Lung (tissue), 12 donors: ENCODE results near the gene PKHD1. TPM values are rescaled to one million over a fixed set of nuclear protein-coding genes. Genes with fewer than 3 reads are reported as not detected.
A peak's percentile ranks its signal among the peaks of the same experiment; 100 is the strongest.

Source experiments
- ATAC-seq: fragments of 200-7000 bp; cut with Tn5 transposase; one replicate; pipeline ENCODE4 v1.9.1; 2020; ENCODE audit warnings: moderate number of reproducible peaks; ENCODE audit not compliant: insufficient read depth, low FRiP score
- DNase-seq, 3 donors: peaks; one replicate each; pipeline ENCODE4 v3.0.0-alpha.2; 2013 to 2017
- H3K27ac ChIP-seq, 2 donors: one replicate each; pipeline ENCODE4 v1.5.1; 2013; ENCODE audit warnings: mild to moderate bottlenecking in 2 of 2, moderate library complexity in 2 of 2, control low read depth in 1 of 2, inconsistent platforms in 1 of 2, low read depth in 1 of 2, low read length in 1 of 2
- H3K27me3 ChIP-seq, 3 donors: one replicate each; pipeline ENCODE4 v1.5.1; 2013; ENCODE audit warnings: low read length in 2 of 3; ENCODE audit not compliant: control insufficient read depth in 3 of 3, insufficient read depth in 3 of 3
- H3K36me3 ChIP-seq, 4 donors: one replicate each; pipeline ENCODE4 v1.5.1; 2013; ENCODE audit warnings: low read length in 4 of 4, mild to moderate bottlenecking in 1 of 4, moderate library complexity in 1 of 4; ENCODE audit not compliant: control insufficient read depth in 4 of 4, insufficient read depth in 4 of 4
- H3K4me1 ChIP-seq, 5 donors: one replicate each; pipeline ENCODE4 v1.5.1; 2013; ENCODE audit warnings: low read length in 5 of 5, mild to moderate bottlenecking in 2 of 5, moderate library complexity in 1 of 5; ENCODE audit not compliant: control insufficient read depth in 5 of 5, insufficient read depth in 5 of 5
- H3K4me3 ChIP-seq: one replicate; pipeline ENCODE4 v1.5.1; 2013; ENCODE audit warnings: mild to moderate bottlenecking, control low read depth, moderate library complexity
- H3K9ac ChIP-seq, 2 donors: one replicate each; pipeline ENCODE4 v1.5.1; 2013; ENCODE audit warnings: low read length in 2 of 2, control low read depth in 1 of 2; ENCODE audit not compliant: insufficient read depth in 1 of 2
- H3K9me3 ChIP-seq, 4 donors: one replicate each; pipeline ENCODE4 v1.5.1; 2013; ENCODE audit warnings: low read length in 3 of 4, mild to moderate bottlenecking in 1 of 4, moderate library complexity in 1 of 4; ENCODE audit not compliant: control insufficient read depth in 4 of 4, insufficient read depth in 3 of 4
- CTCF ChIP-seq: IDR thresholded peaks from 2 replicates; pipeline ENCODE4 v1.5.1; 2012; ENCODE audit warnings: mild to moderate bottlenecking; ENCODE audit errors: control extremely low read depth, extremely low read depth
- WGBS, 2 donors: extraction: QIAGEN DNeasy Blood & Tissue Kit; methylation state at CpG; one replicate each; pipeline ENCODE4 v1.1.7; 2013; 5-methylcytosine and 5-hydroxymethylcytosine counted together
- polyA plus RNA-seq, 2 donors: library from polyadenylated mRNA; stranded (reverse); fragments of 200-250 nt; gene quantifications; one replicate each; pipeline ENCODE4 v1.2.1, GENCODE V29; 2013
- total RNA-seq, 2 donors: library from RNA; depleted of rRNA in 1 of 2; stranded (reverse); fragments of >200 nt in 1 of 2; gene quantifications; one replicate each; pipeline ENCODE4 v1.2.1, GENCODE V29; 2014 to 2021
- donor health status: control.
- donor health status: control.
- donor health status: Bipolar disorder and iron deficiency.
- donor health status: healthy.
- donor health status: DM: yes; HTN: yes; CAD: no.

PKHD1 gene
- total and polyA plus RNA-seq, 4 donors = 0.01 to 6.1 (median 0.09) TPM

GRCh38 chr6:51684038-51684437 lies 403.4 kb downstream of the PKHD1 start:
- H3K4me3 ChIP-seq = no peak overlapping the region

DNA sequence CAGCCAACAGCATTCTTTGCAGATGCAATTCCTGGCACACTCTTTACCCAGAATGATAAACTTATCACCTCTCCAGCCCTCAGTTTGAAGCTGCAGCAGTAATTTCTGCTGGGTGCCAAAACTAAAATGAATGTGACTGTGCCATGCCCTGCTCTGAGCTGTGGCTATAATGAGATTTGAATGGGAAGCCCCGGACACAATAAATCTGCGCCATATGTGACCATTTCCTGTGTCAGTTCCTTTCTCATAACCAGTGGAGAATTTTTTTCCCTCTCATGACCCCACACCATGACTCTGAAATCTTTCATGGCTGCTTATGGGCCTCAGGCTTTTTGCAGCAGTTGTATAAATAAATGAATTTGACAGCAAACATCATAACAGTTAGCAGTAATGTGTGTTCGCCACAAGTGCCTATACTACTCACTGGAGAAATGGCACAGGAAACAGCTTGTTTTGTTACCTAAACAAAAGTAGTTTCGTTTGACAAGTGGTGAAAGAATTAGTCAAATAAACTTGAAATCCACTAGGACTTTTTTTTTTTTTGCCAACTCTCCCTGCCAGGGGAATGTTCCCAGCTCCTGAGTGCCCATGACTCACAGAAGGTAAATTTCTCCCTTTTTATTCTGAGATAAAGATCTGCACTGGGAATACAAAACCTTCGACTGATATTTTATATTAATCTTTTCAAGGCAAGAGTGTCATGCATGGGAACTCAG lies 408.4 kb downstream of the PKHD1 start:
- Histone ChIP-seq H3K4me1 (peaks cover 0 to 13% (median 4%) of the 10 kb centered on the region in 5 donors), H3K9me3 (no peaks in the 10 kb centered on the region), H3K36me3 (no peaks in the 10 kb centered on the region), H3K27me3 (no peaks in the 10 kb centered on the region), H3K27ac (peak overlapping the region; percentile 3 to 47), H3K9ac (no peak overlapping the region), H3K4me3 (no peak overlapping the region)
- WGBS, 2 donors = 9 to 23% methylated on average over 5 of the region's 5 CpGs
- no peak for TF ChIP-seq CTCF
- DNase-seq = peak; percentile 18 to 45 (median 42)
- peak; percentile 71 for ATAC-seq

More at GRCh38 chr6:51684038-51684437, 403.4 kb downstream of the PKHD1 start:
- DNase-seq = no peak
- Histone ChIP-seq H3K27ac (no peak overlapping the region), H3K9ac (no peak overlapping the region), H3K36me3 (no peaks in the 10 kb centered on the region), H3K27me3 (no peaks in the 10 kb centered on the region), H3K9me3 (no peaks in the 10 kb centered on the region), H3K4me1 (peaks cover 0 to 10% (median 3%) of the 10 kb centered on the region in 5 donors)
- WGBS, 2 donors = 84 to 90% methylated on average over 1 of the region's 1 CpG
- no peak for TF ChIP-seq CTCF
- ATAC-seq = no peak

DNA sequence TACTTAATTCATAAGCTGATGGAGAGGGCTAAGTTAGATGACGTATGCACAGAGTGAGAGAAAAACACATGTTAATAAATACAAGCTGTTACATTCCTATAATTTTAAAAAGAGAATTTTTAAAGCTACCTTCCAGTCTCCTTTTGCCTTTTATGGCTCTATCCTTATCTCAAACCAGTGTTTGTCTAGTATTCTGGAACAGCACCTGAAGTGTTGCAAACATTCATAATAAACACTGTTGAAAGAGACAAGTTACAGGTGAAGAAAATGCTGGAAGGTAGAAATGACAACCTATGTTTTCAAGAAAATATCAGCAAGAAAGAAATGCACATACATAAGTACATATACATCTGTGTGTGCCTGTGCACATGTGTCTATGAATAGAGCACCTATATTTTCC lies 409.1 kb downstream of the PKHD1 start:
- no peak overlapping the region for H3K4me3 ChIP-seq
- DNase-seq (peak in 2 of 3 donors; percentile 2 to 10), ATAC-seq (no peak)
- peaks cover 0 to 13% (median 4%) of the 10 kb centered on the region in 5 donors for H3K4me1 ChIP-seq
- H3K27me3 ChIP-seq = no peaks in the 10 kb centered on the region
- no peaks in the 10 kb centered on the region for H3K36me3 ChIP-seq
- no peak for TF ChIP-seq CTCF
- WGBS, 2 donors = 63 to 73% methylated on average over 1 of the region's 1 CpG
- no peaks in the 10 kb centered on the region for H3K9me3 ChIP-seq
- H3K9ac ChIP-seq = no peak overlapping the region
- H3K27ac ChIP-seq = no peak overlapping the region
